GM23338 (cell line): ENCODE results near the gene CLIP2. TPM values are rescaled to one million over a fixed set of nuclear protein-coding genes. Genes with fewer than 3 reads are reported as not detected.

ENCODE experiments used
- ATAC-seq: fragments of 200-7000 bp; cut with Tn5 transposase; 3 replicates; pipeline ENCODE4 v1.9.1; 2020
- DNase-seq: peaks from one replicate; pipeline ENCODE4 v3.0.0-alpha.2; 2015; ENCODE audit warnings: low spot score
- H2AFZ ChIP-seq: fragments of 200-600 bp; sonication (generic); 2 replicates; pipeline ENCODE4 v1.8.0; 2016; ENCODE audit warnings: antibody characterized with exemption, mild to moderate bottlenecking, moderate library complexity
- H3F3A ChIP-seq: fragments of 200-600 bp; sonication (generic); replicated peaks from 2 replicates; pipeline ENCODE4 v1.8.0; 2017; ENCODE audit warnings: antibody characterized with exemption, mixed run types, low read depth
- H3K27ac ChIP-seq: fragments of 200-600 bp; sonication (generic); 2 replicates; pipeline ENCODE4 v1.6.1; 2016; ENCODE audit warnings: low read depth
- H3K27me3 ChIP-seq: fragments of 200-600 bp; sonication (generic); 2 replicates; pipeline ENCODE4 v1.8.0; 2016; ENCODE audit warnings: mild to moderate bottlenecking, mixed run types, moderate library complexity; ENCODE audit not compliant: insufficient read depth
- H3K36me3 ChIP-seq: fragments of 200-600 bp; sonication (generic); 2 replicates; pipeline ENCODE4 v1.8.0; 2016; ENCODE audit warnings: mild to moderate bottlenecking; ENCODE audit not compliant: insufficient read depth
- H3K4me1 ChIP-seq: fragments of 200-600 bp; sonication (generic); 2 replicates; pipeline ENCODE4 v1.8.0; 2016; ENCODE audit warnings: mild to moderate bottlenecking, moderate library complexity; ENCODE audit not compliant: insufficient read depth
- H3K4me2 ChIP-seq: fragments of 200-600 bp; sonication (generic); 2 replicates; pipeline ENCODE4 v1.7.1; 2017; ENCODE audit warnings: mixed run types
- H3K4me3 ChIP-seq: fragments of 200-600 bp; sonication (generic); 2 replicates; pipeline ENCODE4 v1.6.1; 2016; ENCODE audit warnings: mixed run types
- H3K79me2 ChIP-seq: fragments of 200-600 bp; sonication (generic); replicated peaks from 2 replicates; pipeline ENCODE4 v1.8.0; 2017; ENCODE audit warnings: mild to moderate bottlenecking; ENCODE audit not compliant: insufficient read depth
- H3K9me2 ChIP-seq: fragments of 200-600 bp; sonication (generic); 2 replicates; pipeline ENCODE4 v1.8.0; 2017; ENCODE audit not compliant: insufficient read depth
- H4K20me1 ChIP-seq: fragments of 200-600 bp; sonication (generic); replicated peaks from 2 replicates; pipeline ENCODE4 v1.8.0; 2017; ENCODE audit warnings: mild to moderate bottlenecking; ENCODE audit not compliant: insufficient read depth
- H3K27ac Mint-ChIP-seq: 2 replicates; pipeline ENCODE4 v1.8.0; 2020; ENCODE audit warnings: inconsistent platforms, mild to moderate bottlenecking, moderate library complexity, mixed read lengths
- H3K27me3 Mint-ChIP-seq: 3 replicates; pipeline ENCODE4 v1.8.0; 2022; ENCODE audit warnings: low read depth, mild to moderate bottlenecking, moderate library complexity, mixed read lengths, inconsistent platforms; ENCODE audit not compliant: insufficient read depth, poor library complexity
- H3K36me3 Mint-ChIP-seq: 3 replicates; pipeline ENCODE4 v1.8.0; 2021; ENCODE audit warnings: low read depth, mild to moderate bottlenecking, inconsistent platforms, moderate library complexity, mixed read lengths
- H3K4me1 Mint-ChIP-seq: 3 replicates; pipeline ENCODE4 v1.8.0; 2020; ENCODE audit warnings: mild to moderate bottlenecking, inconsistent platforms, mixed read lengths
- H3K4me3 Mint-ChIP-seq: 3 replicates; pipeline ENCODE4 v1.8.0; 2021; ENCODE audit warnings: moderate library complexity, mild to moderate bottlenecking, inconsistent platforms, mixed read lengths
- H3K9me3 Mint-ChIP-seq: 3 replicates; pipeline ENCODE4 v1.8.0; 2020; ENCODE audit warnings: moderate library complexity, mild to moderate bottlenecking, inconsistent platforms, mixed read lengths
- CREB1 ChIP-seq: fragments of 250-450 bp; sonication (Bioruptor Pico); IDR thresholded peaks from 2 replicates; pipeline ENCODE4 v1.5.0; 2020; ENCODE audit warnings: low read depth, mild to moderate bottlenecking, moderate library complexity
- NANOG ChIP-seq: IDR thresholded peaks from 2 replicates; pipeline ENCODE4 v1.6.1; 2016; ENCODE audit warnings: antibody characterized with exemption, borderline replicate concordance
- POLR2AphosphoS5 ChIP-seq: IDR thresholded peaks from 2 replicates; pipeline ENCODE4 v1.6.1; 2016; ENCODE audit warnings: antibody characterized with exemption, low read depth
- ZNF331 ChIP-seq: fragments of 250-450 bp; sonication (Bioruptor Pico); IDR thresholded peaks from 2 replicates; pipeline ENCODE4 v1.5.0; 2020; ENCODE audit warnings: low read depth, mild to moderate bottlenecking, moderate library complexity
- polyA plus RNA-seq: library from polyadenylated mRNA; unstranded; fragments of >200 nt; fragmentation: Nextera tagmentation; extraction: Ambion mirVana; gene quantifications from 2 replicates; pipeline ENCODE4 v1.2.1, GENCODE V29; 2016
- total RNA-seq: library from RNA; depleted of rRNA; stranded (reverse); fragments of >200 nt; shearing (Covaris generic); gene quantifications from 2 replicates; pipeline ENCODE4 v1.2.3, GENCODE V29; 2014
- TF ChIP-seq, protein P1 (sequence below), 2 experiments: fragments of 200-600 bp in 1 of 2; sonication (generic) in 1 of 2; conservative IDR thresholded peaks; 2 replicates each; pipeline versions ENCODE4 v1.5.1 to v1.6.1; 2016 to 2017; ENCODE audit warnings: antibody characterized with exemption in 2 of 2, low read depth in 2 of 2, mild to moderate bottlenecking in 2 of 2, moderate library complexity in 1 of 2
- TF ChIP-seq, protein P2 (sequence below): IDR thresholded peaks from one replicate; pipeline ENCODE4 v1.6.1; 2018; ENCODE audit warnings: antibody characterized with exemption; ENCODE audit not compliant: unreplicated experiment
- TF ChIP-seq, protein P3 (sequence below): IDR thresholded peaks from 2 replicates; pipeline ENCODE4 v1.6.1; 2016; ENCODE audit warnings: antibody characterized with exemption

CLIP2 gene
- total and polyA plus RNA-seq, 2 experiments from 2014 or later = 8.1 to 51.9 TPM

- H3K4me3 Mint-ChIP-seq = no peak overlapping the region
- peaks cover 1% of the 10 kb centered on the region for H3K27me3 Mint-ChIP-seq
- Histone ChIP-seq H3K4me2 (0 out of 2 replicates have a peak overlapping the region, but pooled peaks have one; percentile 26), H3K27ac (peak overlapping the region; percentile 72), H3K36me3 (no peaks in the 10 kb centered on the region), H3K79me2 (peaks cover 57% of the 10 kb centered on the region), H2AFZ (no peak overlapping the region), H4K20me1 (peaks cover 20% of the 10 kb centered on the region), H3F3A (no peaks in the 10 kb centered on the region), H3K4me1 (no peaks in the 10 kb centered on the region), H3K9me2 (no peaks in the 10 kb centered on the region), H3K4me3 (no peak overlapping the region), H3K27me3 (no peaks in the 10 kb centered on the region)
- TF ChIP-seq POLR2AphosphoS5 (no peak), NANOG (no peak), CREB1 (no peak), ZNF331 (CRISPR knock-in tag) (no peak)
- TF ChIP-seq, protein P1, sequence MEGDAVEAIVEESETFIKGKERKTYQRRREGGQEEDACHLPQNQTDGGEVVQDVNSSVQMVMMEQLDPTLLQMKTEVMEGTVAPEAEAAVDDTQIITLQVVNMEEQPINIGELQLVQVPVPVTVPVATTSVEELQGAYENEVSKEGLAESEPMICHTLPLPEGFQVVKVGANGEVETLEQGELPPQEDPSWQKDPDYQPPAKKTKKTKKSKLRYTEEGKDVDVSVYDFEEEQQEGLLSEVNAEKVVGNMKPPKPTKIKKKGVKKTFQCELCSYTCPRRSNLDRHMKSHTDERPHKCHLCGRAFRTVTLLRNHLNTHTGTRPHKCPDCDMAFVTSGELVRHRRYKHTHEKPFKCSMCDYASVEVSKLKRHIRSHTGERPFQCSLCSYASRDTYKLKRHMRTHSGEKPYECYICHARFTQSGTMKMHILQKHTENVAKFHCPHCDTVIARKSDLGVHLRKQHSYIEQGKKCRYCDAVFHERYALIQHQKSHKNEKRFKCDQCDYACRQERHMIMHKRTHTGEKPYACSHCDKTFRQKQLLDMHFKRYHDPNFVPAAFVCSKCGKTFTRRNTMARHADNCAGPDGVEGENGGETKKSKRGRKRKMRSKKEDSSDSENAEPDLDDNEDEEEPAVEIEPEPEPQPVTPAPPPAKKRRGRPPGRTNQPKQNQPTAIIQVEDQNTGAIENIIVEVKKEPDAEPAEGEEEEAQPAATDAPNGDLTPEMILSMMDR (conservative IDR thresholded peaks at IDR 0.05; ENCODE audit: low read depth in 2 of 2) = no peak
- TF ChIP-seq, protein P2, sequence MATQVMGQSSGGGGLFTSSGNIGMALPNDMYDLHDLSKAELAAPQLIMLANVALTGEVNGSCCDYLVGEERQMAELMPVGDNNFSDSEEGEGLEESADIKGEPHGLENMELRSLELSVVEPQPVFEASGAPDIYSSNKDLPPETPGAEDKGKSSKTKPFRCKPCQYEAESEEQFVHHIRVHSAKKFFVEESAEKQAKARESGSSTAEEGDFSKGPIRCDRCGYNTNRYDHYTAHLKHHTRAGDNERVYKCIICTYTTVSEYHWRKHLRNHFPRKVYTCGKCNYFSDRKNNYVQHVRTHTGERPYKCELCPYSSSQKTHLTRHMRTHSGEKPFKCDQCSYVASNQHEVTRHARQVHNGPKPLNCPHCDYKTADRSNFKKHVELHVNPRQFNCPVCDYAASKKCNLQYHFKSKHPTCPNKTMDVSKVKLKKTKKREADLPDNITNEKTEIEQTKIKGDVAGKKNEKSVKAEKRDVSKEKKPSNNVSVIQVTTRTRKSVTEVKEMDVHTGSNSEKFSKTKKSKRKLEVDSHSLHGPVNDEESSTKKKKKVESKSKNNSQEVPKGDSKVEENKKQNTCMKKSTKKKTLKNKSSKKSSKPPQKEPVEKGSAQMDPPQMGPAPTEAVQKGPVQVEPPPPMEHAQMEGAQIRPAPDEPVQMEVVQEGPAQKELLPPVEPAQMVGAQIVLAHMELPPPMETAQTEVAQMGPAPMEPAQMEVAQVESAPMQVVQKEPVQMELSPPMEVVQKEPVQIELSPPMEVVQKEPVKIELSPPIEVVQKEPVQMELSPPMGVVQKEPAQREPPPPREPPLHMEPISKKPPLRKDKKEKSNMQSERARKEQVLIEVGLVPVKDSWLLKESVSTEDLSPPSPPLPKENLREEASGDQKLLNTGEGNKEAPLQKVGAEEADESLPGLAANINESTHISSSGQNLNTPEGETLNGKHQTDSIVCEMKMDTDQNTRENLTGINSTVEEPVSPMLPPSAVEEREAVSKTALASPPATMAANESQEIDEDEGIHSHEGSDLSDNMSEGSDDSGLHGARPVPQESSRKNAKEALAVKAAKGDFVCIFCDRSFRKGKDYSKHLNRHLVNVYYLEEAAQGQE = no peak
- TF ChIP-seq, protein P3, sequence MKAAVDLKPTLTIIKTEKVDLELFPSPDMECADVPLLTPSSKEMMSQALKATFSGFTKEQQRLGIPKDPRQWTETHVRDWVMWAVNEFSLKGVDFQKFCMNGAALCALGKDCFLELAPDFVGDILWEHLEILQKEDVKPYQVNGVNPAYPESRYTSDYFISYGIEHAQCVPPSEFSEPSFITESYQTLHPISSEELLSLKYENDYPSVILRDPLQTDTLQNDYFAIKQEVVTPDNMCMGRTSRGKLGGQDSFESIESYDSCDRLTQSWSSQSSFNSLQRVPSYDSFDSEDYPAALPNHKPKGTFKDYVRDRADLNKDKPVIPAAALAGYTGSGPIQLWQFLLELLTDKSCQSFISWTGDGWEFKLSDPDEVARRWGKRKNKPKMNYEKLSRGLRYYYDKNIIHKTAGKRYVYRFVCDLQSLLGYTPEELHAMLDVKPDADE = no peak
- H3K36me3 Mint-ChIP-seq = peaks cover 6% of the 10 kb centered on the region; the same call in 2 of the 3 replicates
- ATAC-seq = peak; percentile 41
- no peaks in the 10 kb centered on the region for H3K9me3 Mint-ChIP-seq
- DNase-seq = peak; percentile 40
- peaks cover 6% of the 10 kb centered on the region; the same call in 2 of the 3 replicates for H3K4me1 Mint-ChIP-seq
- H3K27ac Mint-ChIP-seq = no peak overlapping the region; the same call in 1 of the 2 replicates
Measured at GRCh38 chr7:74306730-74307469, 17.7 kb downstream of the CLIP2 start.
